GM18498 (cell line): ENCODE measurements around the gene IMPA2.
"Not testable (repeated sequence)": the region's sequence is repeated elsewhere in the genome, so short reads cannot be mapped to it uniquely, and the experiment has no call there.

Experiments
- ATAC-seq: cut with Tn5 transposase; IDR thresholded peaks from one replicate; pipeline ENCODE4 v1.9.1; 2021; ENCODE audit warnings: mild to moderate bottlenecking, moderate library complexity; ENCODE audit not compliant: unreplicated experiment

The IMPA2 gene

GRCh38 chr18:11960743-11961380 is 20.4 kb upstream of the IMPA2 start:
- ATAC-seq, result no peak

DNA sequence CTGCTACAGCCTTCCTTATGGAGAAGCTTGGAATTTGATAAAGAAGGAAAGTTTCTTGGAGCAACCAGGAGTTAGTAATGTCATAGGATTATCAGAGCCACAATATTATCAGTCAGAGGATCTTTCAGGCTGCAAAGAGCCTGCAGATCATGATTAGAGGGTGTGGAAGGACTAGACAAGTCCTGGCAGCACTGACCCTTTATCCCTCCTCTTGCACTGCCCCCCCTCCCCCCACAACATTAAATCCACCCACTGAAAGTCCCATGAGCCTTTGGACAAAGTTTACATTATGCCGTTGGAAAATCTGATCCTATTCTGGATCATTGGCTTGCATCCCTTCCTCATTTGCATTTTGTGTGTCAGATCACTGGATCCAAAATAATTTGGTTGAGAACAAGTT is 18.7 kb upstream of the IMPA2 start:
- no peak for ATAC-seq

DNA sequence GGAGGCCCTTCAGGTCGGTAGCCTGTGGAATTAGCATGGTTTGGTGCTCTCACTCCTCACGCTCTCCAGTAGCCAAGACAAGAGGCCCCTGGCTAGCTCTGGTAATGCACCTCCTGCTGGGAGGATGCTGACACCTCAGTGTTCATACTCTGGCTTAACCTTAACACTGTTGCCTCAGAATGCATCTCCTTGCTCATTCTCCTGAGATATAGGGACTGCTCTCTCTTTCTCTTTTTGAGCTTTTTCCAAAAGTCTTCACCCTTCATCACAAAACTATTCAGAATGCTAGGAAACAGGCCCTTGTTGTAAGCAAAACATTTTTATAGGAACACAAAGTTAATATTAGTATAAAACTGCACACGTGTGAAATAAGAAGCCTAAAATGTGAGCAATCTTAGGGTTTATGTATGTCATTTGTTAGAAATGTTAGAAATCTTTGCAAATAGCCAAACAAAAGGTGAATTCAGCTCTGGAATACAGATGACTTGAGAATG is 17.3 kb upstream of the IMPA2 start:
- ATAC-seq, result no peak

DNA sequence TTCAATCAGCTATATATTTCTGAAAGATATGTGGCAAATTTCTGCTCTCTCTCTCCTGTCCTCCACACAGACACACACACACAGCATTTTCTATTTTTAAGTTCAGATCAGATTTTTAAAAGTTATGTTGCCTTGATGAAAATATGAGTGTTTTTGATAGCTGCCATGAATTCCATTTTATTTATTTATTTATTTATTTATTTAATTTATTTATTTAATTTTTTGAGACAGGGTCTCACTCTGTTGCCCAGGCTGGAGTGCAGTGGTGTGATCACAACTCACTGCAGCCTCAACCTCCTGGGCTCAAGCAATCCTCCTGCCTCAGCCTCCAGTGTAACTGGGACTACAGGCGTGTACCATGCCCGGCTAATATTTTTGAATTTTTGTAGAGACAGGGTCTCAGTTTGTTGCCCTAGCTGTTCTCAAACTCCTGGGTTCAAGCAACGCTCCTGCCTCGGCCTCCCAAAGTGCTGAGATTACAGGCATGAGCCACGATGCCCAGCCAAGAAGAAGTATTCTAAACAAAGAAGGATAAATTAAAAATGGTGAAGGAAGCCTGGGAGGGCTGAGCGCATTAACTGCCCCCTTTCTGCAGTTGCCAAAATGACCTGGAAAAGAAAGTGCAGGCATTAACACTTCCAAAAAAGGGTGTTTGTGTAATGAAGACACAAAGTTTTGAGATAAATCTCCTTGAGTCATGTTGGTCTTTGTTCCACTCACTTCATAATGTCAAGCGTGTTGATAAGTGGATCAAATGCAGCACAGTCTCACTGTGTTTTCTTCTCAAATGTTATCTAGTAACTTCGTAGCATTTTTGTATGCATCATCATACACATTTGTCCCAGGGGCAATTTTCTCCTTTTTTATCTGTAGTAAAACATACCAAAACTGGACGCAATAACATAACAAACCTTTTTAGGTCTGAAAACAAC is 11.1 kb upstream of the IMPA2 start:
- ATAC-seq, result no peak

DNA sequence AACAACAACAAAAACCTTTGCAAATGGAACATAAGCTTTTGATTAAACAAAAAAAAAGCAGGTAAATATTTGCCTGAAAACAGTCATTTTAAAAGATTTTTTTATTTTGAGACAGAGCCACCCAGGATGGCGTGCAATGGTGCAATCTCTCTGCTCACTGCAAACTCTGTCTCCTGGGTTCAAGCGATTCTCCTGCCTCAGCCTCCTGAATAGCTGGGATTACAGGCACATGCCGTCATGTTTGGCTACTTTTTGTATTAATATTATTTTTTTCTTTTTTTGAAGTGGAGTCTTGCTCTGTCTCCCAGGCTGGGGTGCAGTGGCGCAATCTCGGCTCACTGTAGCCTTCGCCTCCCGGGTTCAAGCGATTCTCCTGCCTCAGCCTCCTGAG is 10.5 kb upstream of the IMPA2 start:
- not testable (repeated sequence) for ATAC-seq

DNA sequence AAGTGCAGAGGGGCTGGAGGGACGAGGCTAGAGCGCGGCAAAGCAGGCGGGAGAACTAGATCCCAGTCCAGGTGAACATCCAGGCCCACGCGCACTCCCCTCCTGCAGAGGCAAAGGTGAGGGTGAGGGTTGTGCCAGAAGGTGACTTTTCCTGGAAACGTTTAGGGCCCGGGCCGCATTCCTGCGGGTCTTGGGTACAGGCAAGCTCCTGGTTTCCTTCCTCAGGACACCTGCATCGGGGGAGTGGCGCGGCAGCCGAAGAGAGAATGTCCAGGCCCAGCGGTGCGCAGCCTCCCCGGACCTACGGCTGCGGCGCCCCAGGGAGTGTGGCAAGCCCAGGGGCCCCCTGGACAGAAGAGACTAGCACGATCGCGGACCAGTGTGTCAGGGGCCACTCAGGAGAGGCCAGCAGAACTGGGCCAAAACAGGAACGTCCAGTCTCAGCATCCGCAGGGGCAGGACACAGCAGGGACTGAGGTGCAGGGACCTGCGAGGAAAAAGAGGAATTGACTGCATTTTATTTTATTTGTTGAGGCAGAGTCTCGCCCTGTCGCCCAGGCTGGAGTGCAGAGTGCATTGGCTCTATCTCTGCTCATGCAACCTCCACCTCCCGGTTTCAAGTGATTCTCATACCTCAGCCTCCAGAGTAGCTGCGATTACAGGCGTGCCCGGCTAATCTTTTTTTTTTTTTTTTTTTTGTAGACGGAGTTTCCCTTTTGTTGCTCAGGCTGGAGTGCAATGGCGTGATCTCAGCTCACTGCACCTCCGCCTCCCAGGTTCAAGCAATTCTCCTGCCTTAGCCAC is 8.7 kb upstream of the IMPA2 start:
- no peak for ATAC-seq

DNA sequence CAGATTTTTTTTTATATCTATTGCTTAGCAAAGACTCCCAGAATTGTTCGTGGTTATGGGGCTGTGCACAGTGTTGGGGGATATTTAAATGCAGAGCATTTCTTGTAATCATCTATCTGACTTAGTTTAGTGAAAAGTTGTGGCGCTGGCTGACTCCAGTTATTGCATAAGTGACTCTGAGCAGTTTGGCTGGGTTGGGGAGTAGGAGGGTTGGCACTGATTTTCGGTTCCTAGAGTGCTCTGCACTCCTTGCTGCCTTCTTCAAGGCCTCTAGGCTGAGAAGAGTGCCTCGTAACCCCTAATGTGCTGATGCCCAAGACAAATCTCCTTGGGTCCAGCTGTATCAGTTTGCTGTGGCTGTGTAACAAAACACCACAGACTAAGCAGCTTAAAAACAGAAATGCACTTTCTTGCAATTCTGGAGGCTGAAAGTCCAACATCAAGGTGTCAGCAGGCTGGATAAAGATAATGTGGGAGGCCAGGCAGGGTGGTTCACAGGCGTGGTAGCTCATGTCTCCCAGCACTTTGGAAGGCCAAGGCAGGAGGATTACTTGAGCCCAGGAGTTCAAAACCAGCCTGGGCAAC is 6.5 kb upstream of the IMPA2 start:
- ATAC-seq, result no peak

DNA sequence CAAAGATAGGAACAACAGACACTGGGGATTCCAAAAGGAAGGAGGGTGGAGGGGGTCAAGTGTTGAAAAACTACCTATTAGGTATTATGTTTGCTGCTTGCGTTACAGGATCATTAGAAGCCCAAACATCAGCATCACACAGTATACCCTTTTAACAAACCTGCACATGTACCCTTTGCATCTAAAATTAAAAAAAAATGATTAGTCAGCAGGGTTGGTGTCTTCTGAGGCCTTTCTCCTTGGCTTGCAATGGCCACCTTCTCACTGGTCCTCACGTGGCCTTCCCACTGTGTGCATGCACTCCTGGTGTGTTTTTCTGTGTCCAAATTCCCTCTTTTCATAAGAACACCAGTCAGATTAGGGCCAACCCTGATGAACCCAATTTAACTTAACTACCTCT is 5.6 kb upstream of the IMPA2 start:
- no peak for ATAC-seq

GRCh38 chr18:11976315-11977152 is 4.8 kb upstream of the IMPA2 start:
- no peak for ATAC-seq

DNA sequence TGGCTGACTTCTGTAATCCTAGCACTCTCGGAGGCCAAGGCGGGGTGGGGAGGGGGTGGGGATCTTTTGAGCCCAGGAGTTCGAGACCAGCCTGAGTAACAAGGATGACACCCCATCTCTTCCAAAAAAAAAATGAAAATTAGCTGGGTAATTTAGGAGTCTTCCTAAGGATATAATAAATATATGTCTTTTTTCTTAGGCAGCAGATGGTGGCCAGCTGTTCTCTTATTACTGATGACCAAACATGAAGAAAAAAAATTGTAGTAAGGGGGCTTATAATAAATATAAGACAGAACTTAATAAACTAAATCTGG is 4.2 kb upstream of the IMPA2 start:
- no peak for ATAC-seq

- no peak for ATAC-seq
These were observed 2.4 kb upstream of the IMPA2 start for GRCh38 chr18:11978956-11979355.

DNA sequence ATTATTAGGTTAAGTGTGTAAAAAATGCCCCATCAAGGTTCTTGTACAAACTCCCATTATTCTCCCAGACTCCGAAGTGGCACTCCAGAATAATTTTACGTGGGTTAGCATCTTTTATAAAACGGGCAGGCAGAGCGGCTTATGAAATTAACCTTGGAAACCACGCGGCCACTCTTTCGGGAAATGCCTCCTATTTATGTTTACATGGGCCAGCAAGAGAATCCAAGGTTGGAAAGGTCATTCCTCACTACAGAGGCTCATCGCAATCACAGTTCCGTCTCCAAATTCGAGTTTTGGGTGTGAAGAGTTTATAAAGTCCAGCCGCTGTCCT is 1.2 kb upstream of the IMPA2 start:
- no peak for ATAC-seq

GRCh38 chr18:11980494-11981191 is 664 bp upstream of the IMPA2 start:
- peak; percentile 90 for ATAC-seq

GRCh38 chr18:11981543-11982366 is 448 bp downstream of the IMPA2 start:
- peak; percentile 23 for ATAC-seq

- no peak for ATAC-seq
These were observed 1.7 kb downstream of the IMPA2 start for GRCh38 chr18:11982981-11983380.

- no peak for ATAC-seq
These were observed 2.3 kb downstream of the IMPA2 start for GRCh38 chr18:11983592-11983991.

- no peak for ATAC-seq
These were observed 2.8 kb downstream of the IMPA2 start for GRCh38 chr18:11984091-11984490.

DNA sequence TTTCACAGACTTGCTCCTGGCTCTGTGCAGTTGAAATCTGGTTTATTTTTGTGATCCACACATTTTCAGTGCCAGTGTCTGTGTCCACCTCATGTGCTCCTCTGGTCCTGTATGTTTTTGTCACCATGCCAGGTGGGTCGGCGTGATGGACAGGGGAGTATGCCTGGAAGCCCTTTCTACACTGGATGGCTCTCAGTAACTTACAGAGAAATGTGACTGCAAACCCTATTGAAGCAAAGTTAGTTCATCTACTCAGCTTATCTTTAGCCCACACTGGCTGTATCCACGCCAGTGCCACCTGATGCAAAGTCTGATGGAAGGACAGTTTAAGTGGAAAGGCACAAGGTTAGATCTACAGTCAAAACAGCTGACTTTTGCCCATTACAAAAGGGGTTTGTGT is 4.3 kb downstream of the IMPA2 start:
- ATAC-seq, result no peak

DNA sequence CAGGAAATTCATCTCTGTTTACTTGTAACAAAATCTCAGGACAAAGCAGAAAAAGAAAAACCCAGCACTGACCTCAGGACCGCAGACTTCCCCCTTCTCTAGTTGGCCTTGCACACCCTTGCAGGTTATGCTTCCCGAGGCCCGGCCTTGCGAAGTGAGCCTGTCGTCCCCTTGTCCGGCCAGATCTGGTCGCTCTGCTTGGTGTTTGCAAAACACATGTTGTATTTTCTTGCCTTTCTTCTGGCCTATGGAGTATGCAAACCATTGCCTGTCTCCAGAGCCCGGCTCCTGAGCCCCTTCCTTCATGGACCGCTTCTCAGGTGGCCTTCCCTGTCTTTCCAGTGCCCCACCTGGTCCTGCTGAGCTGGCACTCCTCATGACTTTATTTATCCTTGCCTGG is 4.8 kb downstream of the IMPA2 start:
- ATAC-seq, result no peak
